NCI-H69 (cell line): Measurements from ENCODE around the gene FGF14.
"Not testable (repeated sequence)": the region's sequence is repeated elsewhere in the genome, so short reads cannot be mapped to it uniquely, and the experiment has no call there.

Experiments
- DNase-seq: peaks from one replicate; lab custom pipeline; 2025; lab: John Stamatoyannopoulos, UW

The FGF14 gene

GRCh38 chr13:101868585-101869469, 533.0 kb downstream of the FGF14 start:
- no peak for DNase-seq

GRCh38 chr13:101866889-101867581, 534.8 kb downstream of the FGF14 start:
- no peak for DNase-seq

DNA sequence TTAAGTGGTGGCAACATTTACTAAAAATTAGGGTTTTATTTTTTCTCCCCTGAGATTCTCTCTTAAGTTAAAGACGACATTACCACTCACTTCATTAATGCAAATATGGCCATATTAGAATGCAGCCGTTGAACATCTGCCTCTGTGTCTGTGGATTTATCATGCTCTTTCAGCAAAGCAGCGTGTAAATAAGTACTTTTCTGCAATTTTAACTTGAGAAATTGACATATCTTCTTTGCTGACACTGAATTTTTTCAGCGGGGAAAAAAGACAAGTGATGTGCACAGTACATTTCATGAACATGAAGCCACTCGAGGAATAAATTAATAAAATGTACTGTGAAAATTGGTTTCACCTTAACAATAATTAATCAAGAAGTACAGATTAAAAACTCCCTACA, 543.0 kb downstream of the FGF14 start:
- DNase-seq: no peak

DNA sequence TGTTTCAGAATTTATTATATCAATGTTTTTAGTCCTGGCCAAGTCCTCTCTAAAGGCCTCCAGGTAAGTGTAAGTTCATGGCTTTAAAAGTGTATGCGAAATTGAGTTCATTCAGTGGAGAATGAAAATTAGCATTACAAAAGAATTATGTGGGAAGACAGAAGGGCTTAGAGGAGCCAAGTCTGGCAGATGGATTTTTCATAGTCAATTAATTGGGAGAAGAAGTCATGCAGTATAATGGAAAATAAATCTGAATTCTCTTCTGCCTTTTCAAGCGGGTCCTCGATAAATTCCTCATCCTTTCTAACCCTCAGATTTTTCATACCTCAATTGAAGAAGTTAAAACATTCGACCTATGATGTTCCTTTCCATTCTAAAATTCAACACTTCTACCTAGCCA, 555.1 kb downstream of the FGF14 start:
- DNase-seq: peak; percentile 32

DNA sequence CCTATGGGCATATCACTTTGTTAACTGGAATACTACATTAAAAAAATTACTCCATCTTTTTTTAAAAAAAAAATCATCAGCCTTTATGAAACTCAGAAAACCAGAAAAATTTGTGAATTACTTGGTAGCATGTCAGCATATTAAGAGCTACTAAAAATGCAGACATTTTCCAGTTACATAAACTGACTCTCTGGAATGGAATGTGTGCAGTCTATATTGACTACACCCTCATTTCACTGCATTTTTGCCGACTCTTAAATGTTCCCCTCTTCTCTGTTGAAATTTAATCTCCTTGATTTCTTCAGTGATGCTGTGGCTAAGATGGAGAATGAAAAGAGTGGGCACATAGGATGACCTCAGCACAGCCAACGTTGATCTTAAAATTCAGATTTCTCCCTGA, 555.6 kb downstream of the FGF14 start:
- DNase-seq: no peak

- DNase-seq: peak; percentile 18
These were observed 556.4 kb downstream of the FGF14 start for GRCh38 chr13:101845245-101846020.

DNA sequence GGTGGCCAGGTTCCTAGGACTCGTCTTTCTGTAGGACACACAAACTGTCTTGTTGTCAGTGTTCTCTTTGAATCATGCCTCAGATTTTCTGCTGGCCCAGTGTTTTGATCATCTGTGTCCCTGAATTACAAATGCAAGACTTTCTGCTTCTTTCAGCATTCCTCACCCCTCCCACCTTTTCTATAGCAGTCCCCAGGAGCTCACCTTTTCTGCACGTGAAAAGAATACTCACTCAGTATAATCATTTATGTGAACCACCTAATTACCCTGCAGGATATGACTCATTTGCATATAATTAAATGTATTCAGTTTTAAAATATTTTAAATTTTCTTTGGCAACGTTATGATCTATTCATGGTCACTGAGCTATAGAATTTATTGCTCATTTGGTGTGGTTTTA, 560.1 kb downstream of the FGF14 start:
- peak; percentile 99 for DNase-seq

DNA sequence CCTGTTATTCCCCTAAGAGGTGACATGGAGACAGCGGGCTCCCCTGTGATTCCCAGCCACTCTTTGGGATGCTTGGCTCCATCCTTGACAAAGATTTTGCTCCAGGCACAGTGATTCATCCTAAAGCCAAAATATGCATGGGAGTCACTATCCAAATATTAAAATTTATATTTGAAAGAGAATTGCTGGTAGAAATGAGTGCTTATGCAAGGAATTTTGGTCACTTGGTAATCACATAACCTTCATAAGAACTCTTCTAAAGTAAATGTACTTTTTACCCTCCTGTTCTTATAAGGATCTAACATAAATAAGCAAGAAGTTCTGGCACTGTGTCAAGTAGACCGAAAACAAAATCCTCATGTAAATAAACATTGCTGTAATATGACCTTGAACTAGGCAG, 563.5 kb downstream of the FGF14 start:
- DNase-seq: peak; percentile 43

GRCh38 chr13:101837778-101838177, 564.1 kb downstream of the FGF14 start:
- not testable (repeated sequence) for DNase-seq

- DNase-seq: no peak
These were observed 564.6 kb downstream of the FGF14 start for GRCh38 chr13:101837288-101837687.

GRCh38 chr13:101835920-101836319, 565.9 kb downstream of the FGF14 start:
- peak; percentile 61 for DNase-seq

GRCh38 chr13:101833671-101834070, 568.2 kb downstream of the FGF14 start:
- no peak for DNase-seq

DNA sequence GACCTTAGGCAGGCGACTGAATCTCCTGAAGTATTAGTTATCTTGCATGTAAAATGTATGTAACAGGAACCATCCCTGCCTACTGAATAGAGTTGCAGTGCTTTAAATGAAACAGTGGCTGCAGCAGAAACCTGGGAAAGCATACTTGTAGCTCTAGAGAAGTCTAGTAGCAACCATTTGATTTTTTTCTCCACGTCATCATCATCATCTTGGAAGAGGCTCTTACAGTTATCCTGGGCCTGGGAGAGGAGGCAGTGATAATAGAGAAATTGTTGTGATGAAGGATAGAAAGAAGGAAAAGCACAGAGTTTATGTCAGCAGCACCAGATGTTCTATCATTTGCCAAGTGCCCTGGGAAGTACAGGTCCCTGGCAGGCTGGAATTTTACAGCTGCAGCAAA, 571.8 kb downstream of the FGF14 start:
- peak; percentile 51 for DNase-seq

DNA sequence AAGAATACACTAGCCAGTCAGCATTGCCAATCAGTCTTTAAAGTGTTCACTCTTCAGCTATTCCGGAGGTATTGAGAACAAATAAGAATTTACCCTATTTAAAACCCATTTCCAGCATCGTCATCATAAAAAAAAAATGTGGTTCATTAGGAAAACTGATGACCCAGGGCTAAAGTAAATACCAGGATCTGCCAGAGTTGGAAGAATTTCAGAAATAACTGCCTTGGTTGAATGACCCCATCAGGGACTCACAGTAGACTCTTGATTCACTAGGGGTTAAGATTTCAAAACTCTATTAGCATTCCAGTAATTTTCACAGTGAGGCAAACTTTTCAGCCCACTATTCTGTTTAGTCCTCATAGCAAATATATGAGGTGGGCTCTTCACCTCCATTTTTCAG, 572.4 kb downstream of the FGF14 start:
- peak; percentile 62 for DNase-seq

GRCh38 chr13:101828119-101828518, 573.7 kb downstream of the FGF14 start:
- DNase-seq: no peak

DNA sequence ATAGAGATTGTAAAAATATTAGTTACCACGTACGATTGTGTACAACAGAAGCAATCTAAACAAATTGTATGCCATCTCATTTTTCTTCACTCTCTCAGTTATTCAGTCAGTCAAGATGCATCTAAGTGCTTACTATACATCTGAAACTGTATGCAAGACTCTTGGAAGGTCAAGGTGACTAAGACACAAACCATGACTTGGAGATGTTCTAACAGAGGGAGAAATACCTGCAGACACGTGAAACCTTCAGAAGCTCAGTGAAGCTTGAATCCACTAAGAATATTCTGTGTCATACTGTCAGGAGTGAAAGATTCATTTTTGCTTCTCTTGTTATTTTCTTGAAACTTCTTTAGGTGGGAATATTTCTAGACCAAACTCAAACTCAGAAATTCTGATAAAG, 584.0 kb downstream of the FGF14 start:
- DNase-seq: no peak

- DNase-seq: no peak
These were observed 590.0 kb downstream of the FGF14 start for GRCh38 chr13:101811881-101812280.

GRCh38 chr13:101811284-101811839, 590.5 kb downstream of the FGF14 start:
- DNase-seq: no peak

- DNase-seq: no peak
These were observed 602.7 kb downstream of the FGF14 start for GRCh38 chr13:101799196-101799595.

DNA sequence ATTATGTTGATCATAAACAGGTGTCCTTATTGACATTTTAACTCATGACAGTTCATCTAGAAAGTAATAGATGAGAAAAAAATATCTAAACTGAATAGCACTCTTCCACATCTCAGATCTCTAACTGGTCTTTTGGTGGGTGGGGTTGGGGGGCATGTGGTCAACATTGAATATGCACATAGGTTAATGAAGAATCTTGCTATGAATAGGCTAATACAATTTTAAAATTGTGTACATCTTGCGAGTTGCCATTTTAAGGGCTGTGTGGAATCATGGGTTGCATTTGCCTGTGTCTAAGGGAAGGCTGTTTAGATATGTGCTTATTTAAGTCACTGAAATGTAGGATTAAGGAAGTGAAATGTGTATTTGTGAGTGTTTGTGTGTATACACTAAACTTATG, 603.4 kb downstream of the FGF14 start:
- no peak for DNase-seq

GRCh38 chr13:101795460-101795859, 606.4 kb downstream of the FGF14 start:
- DNase-seq: no peak

DNA sequence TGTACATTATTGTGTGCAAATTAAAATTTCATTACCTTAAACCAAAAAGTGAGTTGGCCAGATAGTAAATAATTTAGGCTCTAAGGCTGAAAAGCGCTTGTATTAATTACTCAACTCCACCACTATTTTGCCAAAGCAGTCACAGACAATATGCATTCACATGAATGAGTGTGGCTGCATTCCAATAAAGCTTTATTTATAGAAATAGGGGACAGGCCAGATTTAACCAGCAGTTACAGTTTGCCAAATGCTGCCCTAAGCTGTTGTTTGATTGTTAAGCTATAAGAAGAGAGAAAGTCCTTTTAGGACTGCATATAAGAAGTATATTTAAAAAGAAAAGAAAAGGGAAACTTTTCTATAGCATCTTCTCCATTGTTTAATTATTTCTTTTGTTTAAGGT, 606.8 kb downstream of the FGF14 start:
- no peak for DNase-seq
